DND-41 (cell line): Measurements from ENCODE around the gene TMEM234.

ENCODE experiments used
- CTCF ChIP-seq: IDR thresholded peaks from 2 replicates; pipeline ENCODE4 v1.5.1; 2012; ENCODE audit warnings: borderline replicate concordance, low read length, moderate library complexity, mild to moderate bottlenecking; ENCODE audit not compliant: poor library complexity, severe bottlenecking; ENCODE audit errors: extremely low read depth
- EZH2 ChIP-seq: IDR thresholded peaks from 3 replicates; pipeline ENCODE4 v1.6.1; 2012; ENCODE audit warnings: borderline replicate concordance, low read depth, mild to moderate bottlenecking, moderate library complexity, low read length, inconsistent platforms; ENCODE audit not compliant: severe bottlenecking

GRCh38 chr1:32197837-32198236 is 24.3 kb downstream of the TMEM234 start:
- no peak for TF ChIP-seq CTCF
- no peak for TF ChIP-seq EZH2
